Astrocyte (in vitro differentiated cells and primary cell): ENCODE measurements around the gene BRD4. TPM values are rescaled to one million over a fixed set of nuclear protein-coding genes. Genes with fewer than 3 reads are reported as not detected.

Source experiments
- DNase-seq: peaks from one replicate; pipeline ENCODE4 v3.0.0-alpha.2; 2010; ENCODE audit warnings: low read depth
- FAIRE-seq: peaks from 2 replicates; lab custom pipeline; 2011; peaks lifted over from hg19 to GRCh38; lab: Jason Lieb, UNC
- H2AFZ ChIP-seq: 2 replicates; pipeline ENCODE4 v1.6.0; 2012; ENCODE audit warnings: low read depth, low read length, inconsistent platforms
- H3K27ac ChIP-seq: 2 replicates; pipeline ENCODE4 v1.5.1; 2011; ENCODE audit warnings: low read depth, low read length, inconsistent platforms
- H3K27me3 ChIP-seq: 2 replicates; pipeline ENCODE4 v1.6.0; 2011; ENCODE audit warnings: low read length, inconsistent platforms; ENCODE audit not compliant: insufficient read depth
- H3K36me3 ChIP-seq: 2 replicates; pipeline ENCODE4 v1.5.1; 2011; ENCODE audit warnings: low read length, inconsistent platforms; ENCODE audit not compliant: insufficient read depth
- H3K4me1 ChIP-seq: 2 replicates; pipeline ENCODE4 v1.5.1; 2011; ENCODE audit warnings: low read length, inconsistent platforms; ENCODE audit not compliant: insufficient read depth
- H3K4me2 ChIP-seq: 2 replicates; pipeline ENCODE4 v1.6.0; 2012; ENCODE audit warnings: low read length, inconsistent platforms
- H3K4me3 ChIP-seq: 2 replicates; pipeline ENCODE4 v1.5.1; 2011; ENCODE audit warnings: low read depth, mild to moderate bottlenecking, low read length, inconsistent platforms; ENCODE audit not compliant: insufficient read depth
- H3K79me2 ChIP-seq: 2 replicates; pipeline ENCODE4 v1.6.0; 2012; ENCODE audit warnings: mild to moderate bottlenecking, low read length, inconsistent platforms; ENCODE audit not compliant: insufficient read depth
- H3K9ac ChIP-seq: 2 replicates; pipeline ENCODE4 v1.6.0; 2012; ENCODE audit warnings: mild to moderate bottlenecking, low read length, inconsistent platforms
- H3K9me3 ChIP-seq: 2 replicates; pipeline ENCODE4 v1.5.1; 2012; ENCODE audit warnings: low read depth, mild to moderate bottlenecking, low read length, inconsistent platforms; ENCODE audit not compliant: insufficient read depth
- H4K20me1 ChIP-seq: 2 replicates; pipeline ENCODE4 v1.6.0; 2012; ENCODE audit warnings: low read length, inconsistent platforms; ENCODE audit not compliant: insufficient read depth
- H3K27ac Mint-ChIP-seq: one replicate; pipeline ENCODE4 v1.8.0; 2021; ENCODE audit warnings: mild to moderate bottlenecking, mixed read lengths; ENCODE audit not compliant: unreplicated experiment
- H3K27me3 Mint-ChIP-seq: one replicate; pipeline ENCODE4 v1.8.0; 2021; ENCODE audit warnings: low read depth, mixed read lengths; ENCODE audit not compliant: unreplicated experiment
- H3K36me3 Mint-ChIP-seq: one replicate; pipeline ENCODE4 v1.8.0; 2021; ENCODE audit warnings: low read depth, mixed read lengths; ENCODE audit not compliant: unreplicated experiment
- H3K4me1 Mint-ChIP-seq: one replicate; pipeline ENCODE4 v1.8.0; 2021; ENCODE audit warnings: low read depth, mixed read lengths; ENCODE audit not compliant: unreplicated experiment
- H3K4me3 Mint-ChIP-seq: one replicate; pipeline ENCODE4 v1.8.0; 2021; ENCODE audit warnings: mild to moderate bottlenecking, moderate library complexity, mixed read lengths; ENCODE audit not compliant: unreplicated experiment
- H3K9me3 Mint-ChIP-seq: one replicate; pipeline ENCODE4 v1.8.0; 2021; ENCODE audit warnings: mild to moderate bottlenecking, mixed read lengths; ENCODE audit not compliant: unreplicated experiment
- CTCF ChIP-seq: IDR thresholded peaks from 2 replicates; pipeline ENCODE4 v1.5.1; 2011; ENCODE audit warnings: low read depth, mild to moderate bottlenecking, inconsistent platforms, low read length, moderate library complexity; ENCODE audit not compliant: insufficient read depth
- EZH2 ChIP-seq: IDR thresholded peaks from 2 replicates; pipeline ENCODE4 v1.6.1; 2012; ENCODE audit warnings: mild to moderate bottlenecking, low read length, inconsistent platforms; ENCODE audit not compliant: insufficient read depth
- total RNA-seq: library from RNA; stranded (reverse); gene quantifications from 2 replicates; pipeline ENCODE4 v1.2.1, GENCODE V29; 2021

The BRD4 gene
- total RNA-seq, 1 donor from 2014 or later, result 128 TPM

GRCh38 chr19:15292847-15293582 is 39.3 kb downstream of the BRD4 start:
- Histone ChIP-seq H3K4me2 (no peak overlapping the region), H2AFZ (no peak overlapping the region), H3K27me3 (no peaks in the 10 kb centered on the region), H3K9ac (no peak overlapping the region), H3K4me1 (peaks cover 45% of the 10 kb centered on the region), H3K36me3 (no peaks in the 10 kb centered on the region), H3K9me3 (no peaks in the 10 kb centered on the region), H4K20me1 (peaks cover 97% of the 10 kb centered on the region), H3K27ac (no peak overlapping the region), H3K4me3 (no peak overlapping the region), H3K79me2 (peaks cover 98% of the 10 kb centered on the region)
- Mint-ChIP-seq H3K27me3 (no peaks in the 10 kb centered on the region), H3K4me3 (no peak overlapping the region), H3K27ac (no peak overlapping the region), H3K9me3 (no peaks in the 10 kb centered on the region), H3K36me3 (peaks cover 10% of the 10 kb centered on the region), H3K4me1 (peaks cover 80% of the 10 kb centered on the region)
- TF ChIP-seq EZH2 (no peak), CTCF (no peak)
- FAIRE-seq (no peak), DNase-seq (no peak)

- no peak overlapping the region for H3K4me2 ChIP-seq
- H3K79me2 ChIP-seq, result peaks cover 98% of the 10 kb centered on the region
- FAIRE-seq (no peak), DNase-seq (no peak)
- Mint-ChIP-seq H3K4me1 (peaks cover 74% of the 10 kb centered on the region), H3K27me3 (no peaks in the 10 kb centered on the region), H3K36me3 (peaks cover 10% of the 10 kb centered on the region), H3K4me3 (no peak overlapping the region), H3K9me3 (no peaks in the 10 kb centered on the region), H3K27ac (peak overlapping the region; percentile 0)
- no peak overlapping the region for H3K27ac ChIP-seq
- H3K4me3 ChIP-seq, result no peak overlapping the region
- peaks cover 97% of the 10 kb centered on the region for H4K20me1 ChIP-seq
- H2AFZ ChIP-seq, result no peak overlapping the region
- H3K27me3 ChIP-seq, result no peaks in the 10 kb centered on the region
- TF ChIP-seq EZH2 (no peak), CTCF (no peak)
- no peaks in the 10 kb centered on the region for H3K9me3 ChIP-seq
- no peaks in the 10 kb centered on the region for H3K36me3 ChIP-seq
- H3K9ac ChIP-seq, result no peak overlapping the region
- peaks cover 36% of the 10 kb centered on the region for H3K4me1 ChIP-seq
Observed at GRCh38 chr19:15292140-15292539, 40.2 kb downstream of the BRD4 start.

GRCh38 chr19:15291548-15292021 is 40.8 kb downstream of the BRD4 start:
- Histone ChIP-seq H3K4me2 (peak overlapping the region; percentile 25), H3K27me3 (no peaks in the 10 kb centered on the region), H3K9me3 (no peaks in the 10 kb centered on the region), H3K27ac (peak overlapping the region; percentile 30), H3K36me3 (no peaks in the 10 kb centered on the region), H3K9ac (no peak overlapping the region), H3K79me2 (peaks cover 98% of the 10 kb centered on the region), H4K20me1 (peaks cover 96% of the 10 kb centered on the region), H3K4me3 (no peak overlapping the region), H2AFZ (no peak overlapping the region), H3K4me1 (peaks cover 30% of the 10 kb centered on the region)
- FAIRE-seq (no peak), DNase-seq (no peak)
- H3K27ac Mint-ChIP-seq, result peak overlapping the region; percentile 77
- peak overlapping the region; percentile 72 for H3K4me3 Mint-ChIP-seq
- H3K27me3 Mint-ChIP-seq, result no peaks in the 10 kb centered on the region
- peaks cover 73% of the 10 kb centered on the region for H3K4me1 Mint-ChIP-seq
- H3K9me3 Mint-ChIP-seq, result no peaks in the 10 kb centered on the region
- TF ChIP-seq EZH2 (no peak), CTCF (no peak)
- H3K36me3 Mint-ChIP-seq, result peaks cover 10% of the 10 kb centered on the region
